Suprapubic skin (tissue), 4 donors: Measurements from ENCODE around the gene ATP1A2. TPM values are rescaled to one million over a fixed set of nuclear protein-coding genes. Genes with fewer than 3 reads are reported as not detected.

Experiments used
- DNase-seq, 2 donors: peaks; one replicate each; pipeline ENCODE4 v3.0.0-alpha.2; 2019; ENCODE audit warnings: low spot score in 2 of 2
- H3K27ac ChIP-seq: fragments of 200-600 bp; sonication (generic); one replicate; pipeline ENCODE4 v1.5.1; 2019
- H3K27me3 ChIP-seq: fragments of 200-600 bp; sonication (generic); one replicate; pipeline ENCODE4 v1.5.1; 2019
- H3K36me3 ChIP-seq: fragments of 200-600 bp; sonication (generic); one replicate; pipeline ENCODE4 v1.5.1; 2019
- H3K4me1 ChIP-seq: fragments of 200-600 bp; sonication (generic); one replicate; pipeline ENCODE4 v1.5.1; 2019
- H3K4me3 ChIP-seq: fragments of 200-600 bp; sonication (generic); one replicate; pipeline ENCODE4 v1.5.1; 2019; ENCODE audit warnings: mild to moderate bottlenecking
- H3K9me3 ChIP-seq: fragments of 200-600 bp; sonication (generic); one replicate; pipeline ENCODE4 v1.5.1; 2019
- CTCF ChIP-seq, 2 donors: fragments of 200-600 bp in 1 of 2; fragments of 450-650 bp in 1 of 2; sonication (generic) in 1 of 2; IDR thresholded peaks; one replicate each; pipeline ENCODE4 v1.5.1; 2016 to 2019; ENCODE audit warnings: antibody characterized with exemption in 2 of 2, mild to moderate bottlenecking in 1 of 2, moderate library complexity in 1 of 2
- EP300 ChIP-seq: sonication (generic); formaldehyde crosslinking; IDR thresholded peaks from one replicate; pipeline ENCODE4 v1.6.1; 2017; ENCODE audit warnings: antibody characterized with exemption
- POLR2A ChIP-seq, 2 donors: fragments of 450-650 bp; IDR thresholded peaks; one replicate each; pipeline ENCODE4 v1.6.1; 2017; ENCODE audit warnings: antibody characterized with exemption in 2 of 2, mild to moderate bottlenecking in 2 of 2, moderate library complexity in 2 of 2
- POLR2AphosphoS5 ChIP-seq, 3 donors: sonication (generic); formaldehyde crosslinking; IDR thresholded peaks; one replicate each; pipeline ENCODE4 v1.6.1; 2017; ENCODE audit warnings: antibody characterized with exemption in 3 of 3
- WGBS: methylation state at CpG from one replicate; pipeline ENCODE4 v1.1.5; 2018; 5-methylcytosine and 5-hydroxymethylcytosine counted together
- total RNA-seq, 4 donors: library from RNA; depleted of rRNA; stranded (reverse); fragments of >200 nt; gene quantifications; one replicate each; pipeline ENCODE4 v1.1.0, GENCODE V29; 2016

ATP1A2 gene
- total RNA-seq, 4 donors from 2014 or later = 4.2 to 6.9 (median 4.8) TPM

GRCh38 chr1:160092366-160093068 lies 23.0 kb upstream of the ATP1A2 start:
- H3K9me3 ChIP-seq = no peaks in the 10 kb centered on the region

GRCh38 chr1:160093069-160093395 lies 22.5 kb upstream of the ATP1A2 start:
- Histone ChIP-seq H3K27me3 (no peaks in the 10 kb centered on the region), H3K36me3 (peaks cover 65% of the 10 kb centered on the region), H3K9me3 (no peaks in the 10 kb centered on the region), H3K4me1 (peaks cover 29% of the 10 kb centered on the region), H3K4me3 (no peak overlapping the region), H3K27ac (no peak overlapping the region)
- TF ChIP-seq POLR2A (IDR thresholded peaks at IDR 0.05) = no peak
- TF ChIP-seq POLR2AphosphoS5 (IDR thresholded peaks at IDR 0.05) = no peak
- no peak for TF ChIP-seq EP300
- TF ChIP-seq CTCF (IDR thresholded peaks at IDR 0.05) = no peak
- 53% methylated on average over 4 of the region's 9 CpGs for WGBS
- no peak for DNase-seq

More at GRCh38 chr1:160092366-160093068, 23.0 kb upstream of the ATP1A2 start:
- no peak overlapping the region for H3K4me3 ChIP-seq
- 91% methylated on average over 18 of the region's 32 CpGs for WGBS
- DNase-seq = no peak
- TF ChIP-seq POLR2A (IDR thresholded peaks at IDR 0.05) = no peak
- H3K36me3 ChIP-seq = peaks cover 71% of the 10 kb centered on the region
- H3K4me1 ChIP-seq = peaks cover 24% of the 10 kb centered on the region
- no peak overlapping the region for H3K27ac ChIP-seq
- no peaks in the 10 kb centered on the region for H3K27me3 ChIP-seq

GRCh38 chr1:160093624-160094290 lies 21.8 kb upstream of the ATP1A2 start:
- TF ChIP-seq POLR2A (IDR thresholded peaks at IDR 0.05) (no peak), CTCF (IDR thresholded peaks at IDR 0.05) (no peak), POLR2AphosphoS5 (IDR thresholded peaks at IDR 0.05) (no peak), EP300 (no peak)
- Histone ChIP-seq H3K4me1 (peaks cover 31% of the 10 kb centered on the region), H3K27ac (no peak overlapping the region), H3K36me3 (peaks cover 58% of the 10 kb centered on the region), H3K9me3 (no peaks in the 10 kb centered on the region), H3K27me3 (no peaks in the 10 kb centered on the region), H3K4me3 (no peak overlapping the region)
- WGBS = 88% methylated on average over 11 of the region's 21 CpGs
- no peak for DNase-seq

GRCh38 chr1:160094291-160094625 lies 21.3 kb upstream of the ATP1A2 start:
- H3K4me1 ChIP-seq = peaks cover 35% of the 10 kb centered on the region
- no peak for TF ChIP-seq EP300
- no peak for TF ChIP-seq CTCF (IDR thresholded peaks at IDR 0.05)
- no peak for TF ChIP-seq POLR2A (IDR thresholded peaks at IDR 0.05)
- TF ChIP-seq POLR2AphosphoS5 (IDR thresholded peaks at IDR 0.05) = no peak
- H3K27ac ChIP-seq = no peak overlapping the region
- H3K27me3 ChIP-seq = no peaks in the 10 kb centered on the region
- DNase-seq = no peak
- H3K36me3 ChIP-seq = peaks cover 53% of the 10 kb centered on the region
- H3K9me3 ChIP-seq = no peaks in the 10 kb centered on the region
- H3K4me3 ChIP-seq = no peak overlapping the region
- 81% methylated on average over 4 of the region's 4 CpGs for WGBS

GRCh38 chr1:160094806-160095205 lies 20.8 kb upstream of the ATP1A2 start:
- H3K4me3 ChIP-seq = no peak overlapping the region
- H3K9me3 ChIP-seq = no peaks in the 10 kb centered on the region
- H3K36me3 ChIP-seq = peaks cover 49% of the 10 kb centered on the region
- peaks cover 40% of the 10 kb centered on the region for H3K4me1 ChIP-seq
- no peak for DNase-seq
- H3K27ac ChIP-seq = no peak overlapping the region
- no peaks in the 10 kb centered on the region for H3K27me3 ChIP-seq
- WGBS = 95% methylated on average over 4 of the region's 14 CpGs
- no peak for TF ChIP-seq POLR2AphosphoS5 (IDR thresholded peaks at IDR 0.05)
- TF ChIP-seq CTCF (IDR thresholded peaks at IDR 0.05) = no peak
- no peak for TF ChIP-seq EP300
- TF ChIP-seq POLR2A (IDR thresholded peaks at IDR 0.05) = no peak
